NCI-H1092 (cell line): ENCODE data around the gene OR8S1.

Source experiments
- DNase-seq: peaks from one replicate; lab custom pipeline; 2025; lab: John Stamatoyannopoulos, UW

OR8S1 gene

GRCh38 chr12:48556631-48557030 lies 31.2 kb downstream of the OR8S1 start:
- no peak for DNase-seq

GRCh38 chr12:48557919-48558318 lies 32.5 kb downstream of the OR8S1 start:
- no peak for DNase-seq

- no peak for DNase-seq
Measured at GRCh38 chr12:48567731-48568130, 42.3 kb downstream of the OR8S1 start.

- DNase-seq, result no peak
Measured at GRCh38 chr12:48569946-48570345, 44.5 kb downstream of the OR8S1 start, which contains the start of gene LALBA. LALBA (minus strand) TSS chr12:48570046; CDS start chr12:48570020, 26 bp downstream.

GRCh38 chr12:48572326-48572725 lies 46.9 kb downstream of the OR8S1 start:
- DNase-seq, result no peak
